HL-60 (cell line): ENCODE measurements around the gene ECI2.

ENCODE experiments used
- DNase-seq, 2 experiments: peaks; one replicate each; pipeline ENCODE4 v3.0.0-alpha.2; 2010 to 2020; ENCODE audit warnings: low read depth in 1 of 2, low spot score in 1 of 2
- H3K27ac ChIP-seq: fragments of 250-450 bp; sonication (Bioruptor Pico); replicated peaks from 2 replicates; pipeline ENCODE4 v1.5.1; 2020; ENCODE audit warnings: mild to moderate bottlenecking, moderate library complexity
- H3K27me3 ChIP-seq: fragments of 250-450 bp; sonication (Bioruptor Pico); 2 replicates; pipeline ENCODE4 v1.5.1; 2021; ENCODE audit warnings: mild to moderate bottlenecking, moderate library complexity; ENCODE audit not compliant: insufficient read depth, poor library complexity, severe bottlenecking
- H3K4me3 ChIP-seq: replicated peaks from 2 replicates; pipeline ENCODE4 v1.5.1; 2011; ENCODE audit warnings: mild to moderate bottlenecking, control low read depth, low read length; ENCODE audit not compliant: insufficient read depth
- CTCF ChIP-seq: IDR thresholded peaks from one replicate; pipeline ENCODE4 v1.5.1; 2011; ENCODE audit warnings: low read length, control low read depth, inconsistent platforms; ENCODE audit not compliant: insufficient read depth
- GABPA ChIP-seq: IDR thresholded peaks from 2 replicates; pipeline ENCODE4 v1.6.1; 2012; ENCODE audit warnings: low read depth
- POLR2AphosphoS5 ChIP-seq: IDR thresholded peaks from 2 replicates; pipeline ENCODE4 v1.6.1; 2012; ENCODE audit warnings: low read depth
- SPI1 ChIP-seq: IDR thresholded peaks from 2 replicates; pipeline ENCODE4 v1.6.1; 2012; ENCODE audit warnings: low read depth, mild to moderate bottlenecking, borderline replicate concordance
- TF ChIP-seq, protein P1 (sequence below): IDR thresholded peaks from 2 replicates; pipeline ENCODE4 v1.6.1; 2012; ENCODE audit warnings: low read depth; ENCODE audit not compliant: insufficient replicate concordance

ECI2 gene

GRCh38 chr6:4170297-4170696 is 34.9 kb upstream of the ECI2 start:
- Histone ChIP-seq H3K27ac (no peak overlapping the region), H3K4me3 (no peak overlapping the region), H3K27me3 (no peaks in the 10 kb centered on the region)
- no peak for TF ChIP-seq POLR2AphosphoS5
- TF ChIP-seq, protein P1, sequence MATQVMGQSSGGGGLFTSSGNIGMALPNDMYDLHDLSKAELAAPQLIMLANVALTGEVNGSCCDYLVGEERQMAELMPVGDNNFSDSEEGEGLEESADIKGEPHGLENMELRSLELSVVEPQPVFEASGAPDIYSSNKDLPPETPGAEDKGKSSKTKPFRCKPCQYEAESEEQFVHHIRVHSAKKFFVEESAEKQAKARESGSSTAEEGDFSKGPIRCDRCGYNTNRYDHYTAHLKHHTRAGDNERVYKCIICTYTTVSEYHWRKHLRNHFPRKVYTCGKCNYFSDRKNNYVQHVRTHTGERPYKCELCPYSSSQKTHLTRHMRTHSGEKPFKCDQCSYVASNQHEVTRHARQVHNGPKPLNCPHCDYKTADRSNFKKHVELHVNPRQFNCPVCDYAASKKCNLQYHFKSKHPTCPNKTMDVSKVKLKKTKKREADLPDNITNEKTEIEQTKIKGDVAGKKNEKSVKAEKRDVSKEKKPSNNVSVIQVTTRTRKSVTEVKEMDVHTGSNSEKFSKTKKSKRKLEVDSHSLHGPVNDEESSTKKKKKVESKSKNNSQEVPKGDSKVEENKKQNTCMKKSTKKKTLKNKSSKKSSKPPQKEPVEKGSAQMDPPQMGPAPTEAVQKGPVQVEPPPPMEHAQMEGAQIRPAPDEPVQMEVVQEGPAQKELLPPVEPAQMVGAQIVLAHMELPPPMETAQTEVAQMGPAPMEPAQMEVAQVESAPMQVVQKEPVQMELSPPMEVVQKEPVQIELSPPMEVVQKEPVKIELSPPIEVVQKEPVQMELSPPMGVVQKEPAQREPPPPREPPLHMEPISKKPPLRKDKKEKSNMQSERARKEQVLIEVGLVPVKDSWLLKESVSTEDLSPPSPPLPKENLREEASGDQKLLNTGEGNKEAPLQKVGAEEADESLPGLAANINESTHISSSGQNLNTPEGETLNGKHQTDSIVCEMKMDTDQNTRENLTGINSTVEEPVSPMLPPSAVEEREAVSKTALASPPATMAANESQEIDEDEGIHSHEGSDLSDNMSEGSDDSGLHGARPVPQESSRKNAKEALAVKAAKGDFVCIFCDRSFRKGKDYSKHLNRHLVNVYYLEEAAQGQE = no peak
- no peak for TF ChIP-seq SPI1
- no peak for DNase-seq

DNA sequence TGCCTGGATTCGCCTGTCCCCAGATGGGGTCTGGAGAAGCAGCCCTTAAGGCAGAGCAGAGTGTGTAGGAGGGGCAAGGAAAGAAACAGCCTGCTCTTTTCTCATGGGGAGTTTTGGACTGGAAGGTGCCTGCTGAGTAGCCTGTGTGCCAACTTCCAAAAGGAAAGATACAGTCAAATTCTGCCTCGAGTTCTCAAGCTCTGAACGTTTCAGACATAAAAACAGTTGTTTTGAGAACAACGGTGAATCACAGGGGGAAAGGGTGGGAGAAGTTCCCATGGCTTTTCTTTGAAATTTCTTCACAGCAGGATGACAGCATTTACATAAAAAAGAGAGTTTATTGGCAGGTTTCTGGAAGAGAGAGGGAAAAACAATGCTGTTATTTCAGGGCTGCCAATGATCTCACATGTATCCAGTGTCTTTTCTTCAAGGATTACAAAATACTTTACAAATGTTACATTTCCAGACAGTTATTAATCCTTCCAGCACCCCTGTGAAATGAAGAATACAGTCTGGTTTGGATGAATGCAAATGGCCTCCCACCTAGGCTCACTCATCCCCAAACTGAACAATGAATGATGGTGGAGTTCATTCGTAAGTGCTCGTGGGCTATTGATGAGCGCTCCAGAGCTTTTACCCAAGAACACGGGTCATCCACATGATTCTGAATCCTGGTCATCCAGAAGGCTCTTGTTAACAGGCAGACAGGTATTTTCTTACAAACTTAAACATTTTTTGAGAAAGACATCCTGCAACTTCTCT is 33.8 kb upstream of the ECI2 start:
- no peak overlapping the region for H3K27ac ChIP-seq
- TF ChIP-seq GABPA (no peak), CTCF (no peak), POLR2AphosphoS5 (no peak), SPI1 (no peak)
- TF ChIP-seq, protein P1 = no peak
- H3K27me3 ChIP-seq = no peaks in the 10 kb centered on the region
- DNase-seq = no peak
- H3K4me3 ChIP-seq = no peak overlapping the region

DNA sequence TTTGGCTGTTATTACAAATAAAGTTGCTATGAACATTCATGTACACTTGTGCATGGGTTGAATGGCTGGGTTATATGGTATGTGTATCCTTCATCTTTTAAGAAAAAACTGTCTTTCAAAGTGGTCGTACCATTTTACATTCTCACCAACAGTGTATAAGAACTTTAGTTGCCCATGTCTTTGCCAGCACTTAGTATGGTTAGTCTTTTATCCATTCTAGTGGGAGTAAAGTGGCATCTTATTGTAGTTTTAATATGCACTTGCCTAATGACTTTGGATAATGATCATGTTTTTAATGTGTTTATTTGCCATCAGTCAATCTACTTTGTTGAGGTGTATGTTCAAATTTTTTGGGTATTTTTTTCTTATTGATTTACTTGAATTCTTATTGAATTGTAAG is 32.5 kb upstream of the ECI2 start:
- no peak for DNase-seq
- Histone ChIP-seq H3K4me3 (no peak overlapping the region), H3K27ac (no peak overlapping the region), H3K27me3 (no peaks in the 10 kb centered on the region)
- TF ChIP-seq SPI1 (no peak), POLR2AphosphoS5 (no peak), CTCF (no peak), GABPA (no peak)
- TF ChIP-seq, protein P1 = no peak
